Activated CD8-positive, alpha-beta memory T cell treated with anti-CD3 and anti-CD28 coated beads, Interleukin-2, amount 50 U/mL, for 4 hours (primary cell): ENCODE results near the gene GINS1.
"Not testable (repeated sequence)": the region's sequence is repeated elsewhere in the genome, so short reads cannot be mapped to it uniquely, and the experiment has no call there.

Experiments used
- DNase-seq: peaks from one replicate; pipeline ENCODE4 v3.0.0-alpha.2; 2020

The GINS1 gene

GRCh38 chr20:25457886-25458680 is 50.6 kb downstream of the GINS1 start:
- no peak for DNase-seq

GRCh38 chr20:25459111-25459830 is 51.8 kb downstream of the GINS1 start:
- DNase-seq: no peak

DNA sequence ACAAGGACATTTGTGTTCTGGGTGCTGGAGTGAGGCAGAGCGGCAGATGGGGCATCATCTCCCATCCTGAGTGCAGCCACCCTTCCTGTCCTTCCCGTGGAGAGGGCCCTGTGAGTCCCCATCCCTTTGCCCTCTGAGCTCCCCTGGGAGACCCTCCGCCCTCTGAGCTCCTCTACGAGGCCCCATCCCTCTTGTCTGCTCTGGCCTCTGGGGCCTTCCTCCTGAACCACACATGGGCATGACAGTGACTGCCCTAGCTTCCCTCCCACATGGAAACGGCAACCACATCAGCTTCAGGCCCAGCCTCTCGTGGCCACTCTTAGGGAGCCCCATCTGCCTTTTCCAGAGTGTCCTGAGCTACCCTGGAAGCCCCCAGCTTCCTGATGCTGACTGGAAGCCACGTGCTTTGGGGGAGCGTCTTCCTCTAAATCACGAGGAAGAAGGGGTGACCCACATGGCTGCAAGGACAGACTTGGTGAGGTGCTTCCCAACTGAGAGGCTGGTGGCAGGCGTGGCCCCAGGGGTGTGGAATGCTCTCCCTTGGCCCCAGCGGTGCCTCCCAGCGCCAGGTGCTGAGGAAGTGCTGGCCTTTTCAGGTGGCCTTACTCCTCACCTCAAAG is 52.6 kb downstream of the GINS1 start:
- no peak for DNase-seq

DNA sequence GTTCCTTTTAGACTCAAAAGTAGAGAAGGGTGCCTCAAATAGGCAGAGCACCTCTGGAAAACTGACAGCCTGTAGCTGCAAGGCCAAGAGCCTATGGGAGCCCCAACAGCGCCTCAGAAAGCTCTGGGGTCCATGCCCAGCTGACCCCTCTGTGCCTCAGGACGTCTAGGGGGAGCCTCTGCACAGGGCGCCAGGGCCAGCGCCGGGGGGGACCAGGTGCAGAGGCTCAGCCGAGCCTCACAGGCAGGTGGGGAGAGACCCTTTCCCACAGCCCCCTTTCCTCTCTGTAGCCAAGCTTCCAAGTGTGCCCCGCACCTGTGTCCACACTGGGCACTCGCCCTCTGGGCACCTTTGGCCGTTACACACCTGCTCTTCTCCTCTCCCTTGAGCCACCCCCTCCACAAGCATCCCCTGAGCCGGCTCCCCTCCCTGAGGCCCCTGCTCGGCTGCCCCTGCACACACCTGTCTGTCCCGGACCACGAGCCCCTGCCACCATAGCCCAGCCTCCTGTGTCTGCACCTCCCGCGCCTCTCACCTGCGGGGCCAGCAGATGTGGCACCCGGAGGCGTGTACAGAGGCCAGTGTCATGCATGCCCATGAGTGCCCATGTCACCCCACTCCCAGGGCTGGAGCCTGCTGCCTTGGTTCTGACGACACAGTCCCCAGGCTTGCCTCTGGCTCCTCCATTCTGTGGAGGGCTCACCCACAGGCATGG is 53.2 kb downstream of the GINS1 start:
- DNase-seq: no peak

DNA sequence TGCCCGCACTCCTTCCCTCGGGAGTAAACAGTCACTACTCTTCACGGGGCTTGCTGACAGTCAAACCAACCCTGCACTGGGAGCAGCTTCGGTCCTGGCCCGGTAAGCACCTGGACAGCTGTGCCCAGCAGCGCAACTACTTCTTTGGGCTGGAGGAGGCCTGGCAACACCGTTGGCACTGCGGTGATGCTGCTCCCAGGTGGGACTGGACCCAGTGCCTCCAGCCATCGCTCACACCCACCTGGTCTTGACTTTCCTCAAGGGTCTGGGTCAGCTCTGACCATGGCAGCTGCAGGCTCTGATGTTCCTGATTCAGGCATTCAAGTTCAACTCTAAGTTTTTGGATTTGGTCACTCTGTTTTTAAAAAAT is 53.8 kb downstream of the GINS1 start:
- no peak for DNase-seq

GRCh38 chr20:25461786-25462545 is 54.5 kb downstream of the GINS1 start:
- DNase-seq: no peak

DNA sequence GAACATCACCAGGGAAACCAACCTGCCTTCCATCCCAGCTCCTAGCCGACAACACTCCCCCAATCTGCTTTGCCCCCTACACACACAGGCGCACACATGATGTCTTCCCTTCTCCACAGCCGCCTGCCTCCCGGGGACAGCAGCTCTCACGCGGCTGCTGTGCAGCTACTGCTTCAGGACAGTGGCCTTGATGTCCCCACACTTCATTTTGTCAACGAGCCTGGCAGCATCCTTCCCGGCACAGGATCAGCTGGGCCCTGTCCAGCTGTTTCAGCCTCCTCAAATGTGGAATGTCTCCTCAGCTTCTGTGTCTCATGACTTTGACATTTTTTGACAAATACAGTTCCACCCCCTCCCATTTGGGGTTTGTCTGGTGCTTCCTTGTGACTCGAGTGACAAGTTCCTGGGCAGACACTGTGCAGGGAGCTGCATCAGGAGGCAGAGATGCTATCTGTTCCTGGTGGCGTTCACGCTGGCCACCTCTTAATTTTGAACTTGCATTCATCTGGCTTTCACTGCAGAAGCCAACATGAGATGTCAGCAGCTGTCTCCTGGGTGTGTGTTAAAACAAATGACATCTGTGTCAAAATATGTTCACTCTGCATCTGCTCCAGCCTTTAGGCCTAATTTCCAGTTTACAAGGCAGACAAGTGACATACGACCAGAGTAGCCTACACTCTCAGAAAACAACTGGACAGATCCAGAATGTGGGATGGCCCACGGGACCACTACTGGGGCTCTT is 57.2 kb downstream of the GINS1 start:
- DNase-seq: no peak

GRCh38 chr20:25465243-25466135 is 58.0 kb downstream of the GINS1 start:
- no peak for DNase-seq

- no peak for DNase-seq
Measured at GRCh38 chr20:25466846-25467245, 59.4 kb downstream of the GINS1 start.

GRCh38 chr20:25467441-25467840 is 60.0 kb downstream of the GINS1 start:
- DNase-seq: no peak

DNA sequence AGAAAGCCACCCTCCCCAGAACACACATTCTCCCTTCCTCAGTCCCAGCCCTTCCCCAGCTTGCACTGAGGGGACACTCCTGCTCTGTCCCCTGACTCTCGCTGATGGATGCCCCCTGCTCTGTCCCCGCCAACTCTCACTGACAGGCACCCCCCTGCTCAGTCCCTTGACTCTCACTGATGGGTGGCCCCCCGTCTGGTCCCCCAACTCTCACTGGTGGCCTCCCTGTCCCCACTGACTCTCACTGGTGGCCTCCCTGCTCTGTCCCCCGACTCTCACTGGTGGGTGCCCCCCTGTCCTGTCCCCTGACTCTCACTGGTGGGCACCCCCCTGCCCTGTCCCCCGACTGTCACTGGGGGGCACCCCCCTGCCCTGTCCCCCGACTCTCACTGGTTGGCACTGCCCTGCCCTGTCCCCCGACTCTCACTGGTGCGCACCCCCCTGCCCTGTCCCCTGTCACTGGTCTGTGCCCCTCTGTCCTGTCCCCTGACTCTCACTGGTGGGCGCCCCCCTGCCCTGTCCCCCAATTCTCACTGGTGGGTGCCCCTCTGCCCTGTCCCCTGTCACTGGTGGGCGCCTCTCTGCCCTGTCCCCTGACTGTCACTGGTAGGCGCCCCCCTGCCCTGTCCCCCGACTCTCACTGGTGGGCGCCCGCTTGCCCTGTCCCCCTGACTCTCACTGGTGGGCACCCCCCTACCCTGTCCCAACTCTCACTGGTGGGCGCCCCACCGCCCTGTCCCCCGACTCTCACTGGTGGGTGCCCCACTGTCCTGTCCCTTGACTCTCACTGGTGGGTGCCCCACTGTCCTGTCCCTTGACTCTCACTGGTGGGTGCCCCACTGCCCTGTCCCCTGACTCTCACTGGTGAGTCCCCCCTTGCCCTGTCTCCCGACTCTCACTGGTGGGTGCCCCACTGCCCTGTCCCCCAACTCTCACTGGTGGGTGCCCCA is 60.9 kb downstream of the GINS1 start:
- no peak for DNase-seq

DNA sequence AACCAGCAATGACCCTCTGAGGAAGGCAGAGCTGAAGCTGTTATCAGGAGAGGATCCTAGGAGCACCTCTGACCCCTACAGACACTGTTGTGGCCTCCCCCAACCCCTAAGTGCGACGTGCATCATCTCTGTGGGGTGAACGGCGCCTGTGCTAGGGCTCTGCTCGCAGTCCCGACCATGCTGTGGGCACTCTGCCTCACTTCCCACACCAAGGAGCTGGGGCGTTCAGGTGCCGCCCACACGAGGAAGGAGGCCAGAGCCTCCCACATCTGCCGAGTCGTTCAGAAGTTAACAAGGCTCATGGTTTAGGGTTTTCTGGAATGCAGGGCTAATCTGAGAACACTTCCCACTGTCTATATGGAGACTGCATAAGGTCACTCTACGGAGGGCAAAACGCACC is 62.1 kb downstream of the GINS1 start:
- no peak for DNase-seq

DNA sequence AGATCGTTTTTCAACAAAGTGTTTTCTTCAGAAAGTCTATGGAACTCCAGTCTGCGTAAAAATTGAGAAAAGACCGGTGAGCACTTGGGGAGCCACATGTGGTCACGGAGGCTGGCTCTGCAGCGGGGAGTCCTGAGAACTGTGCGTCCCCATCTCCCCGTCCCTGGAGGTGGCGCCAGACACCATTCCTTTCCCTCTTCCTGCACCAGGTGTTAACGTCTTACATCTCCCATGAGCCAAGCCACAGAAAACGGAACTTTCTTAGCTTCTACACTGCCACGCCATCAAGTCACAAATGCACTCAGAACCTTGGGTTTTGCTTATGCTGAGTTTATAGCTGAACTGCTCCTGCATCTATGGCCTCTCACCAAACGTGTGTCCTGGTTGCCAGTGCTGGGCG is 62.6 kb downstream of the GINS1 start:
- no peak for DNase-seq

- DNase-seq: no peak
Measured at GRCh38 chr20:25471020-25471419, 63.5 kb downstream of the GINS1 start.

GRCh38 chr20:25473297-25473696 is 65.8 kb downstream of the GINS1 start:
- not testable (repeated sequence) for DNase-seq

DNA sequence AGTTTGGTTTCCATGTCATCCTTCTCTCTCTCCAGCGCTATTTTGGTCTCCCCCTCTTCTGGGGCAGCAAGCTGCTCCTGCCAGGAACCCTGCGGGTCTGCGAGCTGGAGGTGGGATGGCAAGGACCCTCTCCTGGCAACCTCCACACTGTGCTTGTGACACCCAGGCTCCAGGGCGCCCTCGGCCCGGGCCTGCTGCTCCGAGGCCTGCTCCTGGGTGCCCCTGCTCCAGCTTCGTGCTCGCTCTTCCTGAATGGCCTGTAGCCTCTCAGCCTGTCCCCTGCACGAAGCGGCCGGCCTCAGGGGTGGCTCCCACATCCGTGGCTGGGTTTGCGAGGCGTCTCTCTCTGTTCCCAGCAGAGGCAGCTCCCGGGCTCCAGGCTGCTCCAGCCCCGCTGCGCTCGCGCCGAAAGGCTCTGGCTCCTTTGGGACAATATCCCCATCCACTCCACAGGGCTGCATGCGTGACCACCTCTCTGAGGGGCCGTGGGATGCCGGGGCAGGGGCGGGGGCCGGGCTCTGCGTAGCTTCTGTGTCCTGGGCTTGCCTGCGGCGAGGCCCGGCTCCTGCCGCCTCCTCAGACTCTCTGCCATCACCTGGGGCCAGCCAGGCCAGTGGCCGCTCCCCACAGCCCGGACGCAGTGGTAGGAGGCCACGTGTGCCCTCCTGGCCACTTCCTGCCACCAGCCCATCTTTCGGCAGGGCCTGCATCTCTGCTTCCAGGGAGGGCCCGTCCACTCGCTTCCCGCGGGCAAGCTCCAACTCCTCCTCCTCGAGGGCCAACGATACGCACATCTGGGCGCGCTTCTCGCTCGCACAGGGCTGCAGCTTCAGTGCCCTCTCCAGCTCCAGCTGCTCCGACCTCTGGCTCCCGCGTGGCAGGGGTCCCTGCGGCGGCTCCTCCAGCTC is 68.9 kb downstream of the GINS1 start:
- DNase-seq: no peak

GRCh38 chr20:25477014-25477882 is 69.8 kb downstream of the GINS1 start:
- no peak for DNase-seq
